ENCODE data around the gene SPRYD3. TPM values are rescaled to one million over a fixed set of nuclear protein-coding genes. Genes with fewer than 3 reads are reported as not detected.

Gene SPRYD3
- total and polyA plus RNA-seq, 8 donors, result 25.7 to 47.2 (median 38.4) TPM

DNA sequence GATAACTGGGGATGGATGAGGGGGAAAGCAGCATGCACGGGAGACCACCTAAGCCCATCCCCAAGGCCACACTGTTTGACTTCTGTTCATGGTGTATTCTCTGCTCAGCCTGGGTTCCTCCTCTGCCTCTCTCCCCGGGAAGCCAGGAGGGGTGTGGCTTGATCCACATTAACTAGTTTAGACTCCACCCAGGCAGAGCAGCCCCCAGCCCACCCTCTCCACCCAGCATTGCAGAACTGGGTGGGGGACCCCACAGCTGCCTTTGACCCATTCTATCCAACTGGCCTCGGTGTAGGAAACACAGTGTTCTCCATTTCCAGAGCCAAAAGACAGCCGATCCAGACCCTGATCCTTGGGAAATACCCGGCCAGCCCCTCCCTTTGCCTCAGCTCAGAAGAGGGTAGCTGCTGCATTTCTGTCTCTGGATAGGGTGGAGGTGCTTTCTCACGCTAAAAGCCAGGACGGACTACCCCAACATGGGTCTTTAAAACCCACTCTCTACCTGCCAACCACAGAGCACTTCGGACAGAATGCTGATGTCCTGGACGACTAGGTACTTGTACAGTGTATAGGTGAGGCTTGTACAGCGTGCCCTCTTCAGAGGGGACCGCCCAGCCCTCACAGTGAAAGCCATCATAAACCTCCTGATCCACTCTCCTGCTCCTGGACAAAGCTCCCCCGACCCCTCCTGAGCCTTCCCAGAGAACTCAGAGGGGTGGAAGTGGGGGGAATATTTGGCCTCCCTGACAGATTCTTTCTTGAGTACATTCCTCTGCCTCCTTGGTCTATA is 9.4 kb downstream of the SPRYD3 start:
- TF ChIP-seq, protein P1, sequence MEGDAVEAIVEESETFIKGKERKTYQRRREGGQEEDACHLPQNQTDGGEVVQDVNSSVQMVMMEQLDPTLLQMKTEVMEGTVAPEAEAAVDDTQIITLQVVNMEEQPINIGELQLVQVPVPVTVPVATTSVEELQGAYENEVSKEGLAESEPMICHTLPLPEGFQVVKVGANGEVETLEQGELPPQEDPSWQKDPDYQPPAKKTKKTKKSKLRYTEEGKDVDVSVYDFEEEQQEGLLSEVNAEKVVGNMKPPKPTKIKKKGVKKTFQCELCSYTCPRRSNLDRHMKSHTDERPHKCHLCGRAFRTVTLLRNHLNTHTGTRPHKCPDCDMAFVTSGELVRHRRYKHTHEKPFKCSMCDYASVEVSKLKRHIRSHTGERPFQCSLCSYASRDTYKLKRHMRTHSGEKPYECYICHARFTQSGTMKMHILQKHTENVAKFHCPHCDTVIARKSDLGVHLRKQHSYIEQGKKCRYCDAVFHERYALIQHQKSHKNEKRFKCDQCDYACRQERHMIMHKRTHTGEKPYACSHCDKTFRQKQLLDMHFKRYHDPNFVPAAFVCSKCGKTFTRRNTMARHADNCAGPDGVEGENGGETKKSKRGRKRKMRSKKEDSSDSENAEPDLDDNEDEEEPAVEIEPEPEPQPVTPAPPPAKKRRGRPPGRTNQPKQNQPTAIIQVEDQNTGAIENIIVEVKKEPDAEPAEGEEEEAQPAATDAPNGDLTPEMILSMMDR (IDR thresholded peaks at IDR 0.05), result no peak
- no peaks in the 10 kb centered on the region for H3K27me3 ChIP-seq
- H3K4me3 ChIP-seq, result no peak overlapping the region
- peaks cover 0 to 23% (median 4%) of the 10 kb centered on the region in 3 donors for H3K36me3 ChIP-seq
- FAIRE-seq (no peak), DNase-seq (peak in 1 of 6 donors; percentile 14), ATAC-seq (no peak)
- peaks cover 0 to 8% (median 0%) of the 10 kb centered on the region in 3 donors for H3K4me1 ChIP-seq
- 78 to 85% methylated on average over 12 of the region's 12 CpGs for WGBS, 2 donors
- H3K27ac ChIP-seq, result no peak overlapping the region
- no peaks in the 10 kb centered on the region for H3K9me3 ChIP-seq
- intact Hi-C loops (cut with DNase I), result loop anchor here in 2 of 3 donors (10.0 kb wide), 1 partner anchor 125 kb away; no protein-coding TSS in a partner anchor

DNA sequence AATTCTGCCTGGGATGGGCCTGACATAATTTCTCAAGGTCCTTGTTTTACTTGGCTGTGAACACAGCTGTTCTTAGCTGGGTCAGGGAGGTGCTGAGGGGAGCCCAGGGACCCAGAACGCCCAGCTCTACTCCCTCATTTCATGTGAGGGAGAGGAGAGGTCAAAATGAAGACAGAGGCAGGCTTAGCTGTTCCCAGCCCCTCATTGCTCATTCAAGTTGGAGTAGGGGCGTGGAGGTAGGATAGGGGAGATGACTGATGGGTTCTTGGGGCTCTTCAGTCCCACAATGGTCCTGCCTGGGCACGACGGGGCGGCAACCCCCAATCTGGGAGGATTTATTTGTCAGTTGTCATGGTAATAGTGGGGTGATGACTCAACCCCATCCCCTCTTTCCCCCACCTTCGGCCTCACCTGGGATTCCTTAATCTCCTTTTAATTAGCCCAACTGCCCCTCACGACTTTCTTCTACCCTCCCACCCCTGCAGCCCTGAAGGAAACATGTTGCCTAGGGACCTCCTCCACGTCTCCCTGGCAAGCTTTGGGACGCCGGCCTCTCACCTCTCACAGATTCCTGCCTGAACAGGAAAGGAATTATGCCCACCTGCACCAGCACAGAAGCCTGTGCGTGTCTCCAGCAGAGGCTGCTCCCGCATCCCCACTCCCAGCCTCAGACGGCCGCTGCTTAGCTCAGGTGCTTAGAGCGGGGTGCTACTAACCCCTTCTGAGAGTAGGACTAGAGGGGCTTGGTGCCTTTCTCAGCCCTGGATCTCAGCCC is 10.2 kb downstream of the SPRYD3 start:
- Histone ChIP-seq H3K4me1 (peaks cover 0 to 7% (median 0%) of the 10 kb centered on the region in 3 donors), H3K27ac (no peak overlapping the region), H3K36me3 (peaks cover 0 to 20% (median 0%) of the 10 kb centered on the region in 3 donors), H3K27me3 (no peaks in the 10 kb centered on the region), H3K9me3 (no peaks in the 10 kb centered on the region), H3K4me3 (no peak overlapping the region)
- FAIRE-seq (no peak), DNase-seq (no peak), ATAC-seq (no peak)
- TF ChIP-seq, protein P1 (IDR thresholded peaks at IDR 0.05), result no peak
- 77 to 84% methylated on average over 15 of the region's 15 CpGs for WGBS, 2 donors
- intact Hi-C loops (cut with DNase I), result loop anchor here in 2 of 3 donors (10.0 kb wide), 1 partner anchor 126 kb away; no protein-coding TSS in a partner anchor

DNA sequence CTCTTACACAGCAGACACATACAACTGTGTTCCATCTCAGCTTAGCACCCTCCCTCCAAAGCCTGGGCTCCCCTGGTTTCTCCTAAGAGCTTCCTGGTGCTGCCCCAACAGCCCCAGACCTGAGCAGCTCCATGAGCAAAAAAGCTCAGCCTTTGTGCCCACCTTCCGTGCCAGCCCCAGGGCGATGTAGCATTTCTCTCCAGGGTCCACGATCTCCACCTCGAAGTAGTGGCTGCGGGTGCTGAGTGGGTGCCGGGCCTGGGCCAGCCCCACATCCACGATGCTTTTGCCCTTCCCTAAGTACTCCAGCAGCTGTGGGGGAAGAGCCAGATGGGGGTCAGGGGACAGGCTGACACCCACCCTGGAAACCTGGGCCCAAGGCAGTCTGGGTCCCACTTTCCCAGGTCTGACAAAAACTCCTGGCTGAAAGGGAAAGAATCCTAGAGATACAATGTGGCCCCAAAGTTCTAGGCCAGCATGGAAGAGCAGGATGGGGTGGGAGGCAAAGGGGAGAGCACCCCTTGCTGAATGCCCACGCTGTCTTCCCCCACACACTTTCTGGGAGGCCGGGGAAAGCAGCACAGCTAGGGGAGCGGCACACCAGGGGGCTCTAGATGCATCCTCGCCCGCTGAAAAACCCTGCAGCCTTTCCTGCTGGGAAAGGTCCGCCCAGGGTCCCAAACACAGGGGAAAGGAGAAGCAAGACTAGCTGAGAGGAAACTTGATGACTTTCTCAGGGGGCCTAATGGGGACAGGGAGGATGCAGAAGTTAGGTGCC is 11.0 kb downstream of the SPRYD3 start:
- Histone ChIP-seq H3K27ac (no peak overlapping the region), H3K4me3 (no peak overlapping the region), H3K9me3 (no peaks in the 10 kb centered on the region), H3K36me3 (peaks cover 0 to 25% (median 6%) of the 10 kb centered on the region in 3 donors), H3K4me1 (peaks cover 0 to 4% (median 0%) of the 10 kb centered on the region in 3 donors), H3K27me3 (no peaks in the 10 kb centered on the region)
- no peak for ATAC-seq
- DNase-seq, result peak in 1 of 6 donors; percentile 12
- TF ChIP-seq, protein P1 (IDR thresholded peaks at IDR 0.05), result no peak
- 88 to 92% methylated on average over 13 of the region's 13 CpGs for WGBS, 2 donors
- intact Hi-C loops (cut with DNase I), result loop anchor here in 2 of 3 donors (2.0 to 10.0 kb wide), 2 partner anchors 31 to 127 kb away; no protein-coding TSS in a partner anchor
- FAIRE-seq, result no peak

DNA sequence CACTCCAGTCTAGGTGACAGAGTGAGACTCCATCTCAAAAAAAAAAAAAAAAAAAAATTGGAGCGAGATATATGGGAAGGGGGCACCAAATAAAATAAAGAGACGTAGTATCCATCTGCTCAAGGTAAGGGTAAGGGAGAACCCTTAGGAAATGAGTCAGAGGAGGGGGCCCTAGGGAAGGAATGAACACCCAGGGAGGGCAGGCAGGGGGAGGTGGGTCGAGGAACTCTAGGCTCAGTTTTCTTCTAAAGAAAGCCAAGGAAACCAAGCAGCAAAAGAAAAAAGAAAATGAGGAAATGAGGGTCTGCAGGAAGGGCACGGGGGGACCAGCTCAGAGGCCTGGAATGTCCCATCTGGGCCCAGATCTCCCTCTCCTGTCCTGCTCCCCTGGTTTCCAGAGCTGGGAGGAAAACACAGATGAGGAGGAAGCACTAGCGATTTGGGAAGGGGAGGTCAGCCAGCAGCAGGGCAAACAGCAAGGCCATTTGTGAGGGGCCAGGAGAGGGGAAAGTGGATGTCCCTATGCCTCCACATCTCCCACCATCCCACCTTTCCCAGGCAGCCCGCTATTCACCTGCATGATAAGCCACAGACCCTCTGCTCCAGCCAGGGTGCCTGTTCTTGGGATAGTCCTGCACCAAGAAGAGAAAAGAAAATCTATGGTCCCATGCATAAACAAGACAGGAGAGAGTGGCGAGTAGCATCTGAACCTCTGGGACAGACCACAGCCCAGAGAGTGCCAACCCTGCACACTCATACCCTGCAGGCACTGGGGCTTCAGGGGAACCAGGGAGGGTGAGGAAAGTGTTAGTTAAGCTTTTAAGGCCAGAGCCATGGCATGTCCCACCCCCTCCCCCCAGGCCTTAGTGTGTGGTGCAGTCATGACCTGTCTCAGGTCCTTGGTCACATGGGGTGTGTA is 11.9 kb downstream of the SPRYD3 start:
- DNase-seq (peak in 1 of 6 donors; percentile 16), FAIRE-seq (no peak), ATAC-seq (no peak)
- no peak overlapping the region for H3K4me3 ChIP-seq
- 79 to 90% methylated on average over 7 of the region's 7 CpGs for WGBS, 2 donors
- H3K9me3 ChIP-seq, result no peaks in the 10 kb centered on the region
- H3K27ac ChIP-seq, result no peak overlapping the region
- peaks cover under 1 to 6% (median 3%) of the 10 kb centered on the region in 3 donors for H3K4me1 ChIP-seq
- intact Hi-C loops (cut with DNase I), result loop anchor here in 2 of 3 donors (2.0 to 10.0 kb wide), 2 partner anchors 31 to 127 kb away; no protein-coding TSS in a partner anchor
- H3K27me3 ChIP-seq, result no peaks in the 10 kb centered on the region
- H3K36me3 ChIP-seq, result peaks cover 0 to 25% (median 14%) of the 10 kb centered on the region in 3 donors
- TF ChIP-seq, protein P1 (IDR thresholded peaks at IDR 0.05), result no peak

Data from pancreas (tissue), 10 donors.